A673 (cell line): Measurements from ENCODE around the gene PRG3.

Experiments used
- CTCF ChIP-seq: fragments of 300-800, 200-600 bp; sonication (generic); conservative IDR thresholded peaks from 2 replicates; pipeline ENCODE4 v1.5.1; 2017; ENCODE audit warnings: low read depth, mild to moderate bottlenecking, antibody characterized with exemption, low read length, moderate library complexity, mixed read lengths
- EZH2 ChIP-seq: fragments of 200-600 bp; sonication (generic); IDR thresholded peaks from 2 replicates; pipeline ENCODE4 v1.6.1; 2017; ENCODE audit warnings: borderline replicate concordance, low read depth, mild to moderate bottlenecking, mixed read lengths, antibody characterized with exemption, low read length; ENCODE audit not compliant: poor library complexity, severe bottlenecking

- TF ChIP-seq CTCF (no peak; the same call in 1 of the 2 replicates), EZH2 (no peak)
Observed at GRCh38 chr11:57335343-57336110, 45.4 kb downstream of the PRG3 start, which contains the start of gene SSRP1.
